ENCODE measurements around the gene PPL. TPM values are rescaled to one million over a fixed set of nuclear protein-coding genes. Genes with fewer than 3 reads are reported as not detected.

Gene PPL
- total and polyA plus RNA-seq, 2 of the 8 experiments (the other 6 are each of a cell fraction or from before 2014, with no cell fraction given) = 11.3 to 29.5 TPM

DNA sequence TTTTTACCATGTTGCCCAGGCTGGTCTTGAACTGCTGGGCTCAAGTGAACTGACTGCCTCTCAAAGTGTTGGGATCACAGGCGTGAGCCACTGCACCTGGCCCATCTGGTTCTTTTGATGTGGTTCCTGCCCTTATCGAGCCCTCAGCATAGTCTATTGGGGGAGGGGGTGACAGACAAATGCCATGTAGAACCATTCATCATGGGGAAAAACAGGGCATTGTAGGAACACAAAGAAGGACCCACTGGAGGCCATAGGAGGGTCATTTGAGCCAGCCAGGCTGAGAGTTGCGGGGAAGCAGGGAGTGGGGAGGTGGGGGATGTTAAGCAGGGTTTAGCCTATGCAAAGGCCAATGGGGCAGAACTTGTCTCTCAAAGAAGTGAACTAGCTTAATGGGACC, 33.1 kb upstream of the PPL start (continued):
- TF ChIP-seq, protein P1, sequence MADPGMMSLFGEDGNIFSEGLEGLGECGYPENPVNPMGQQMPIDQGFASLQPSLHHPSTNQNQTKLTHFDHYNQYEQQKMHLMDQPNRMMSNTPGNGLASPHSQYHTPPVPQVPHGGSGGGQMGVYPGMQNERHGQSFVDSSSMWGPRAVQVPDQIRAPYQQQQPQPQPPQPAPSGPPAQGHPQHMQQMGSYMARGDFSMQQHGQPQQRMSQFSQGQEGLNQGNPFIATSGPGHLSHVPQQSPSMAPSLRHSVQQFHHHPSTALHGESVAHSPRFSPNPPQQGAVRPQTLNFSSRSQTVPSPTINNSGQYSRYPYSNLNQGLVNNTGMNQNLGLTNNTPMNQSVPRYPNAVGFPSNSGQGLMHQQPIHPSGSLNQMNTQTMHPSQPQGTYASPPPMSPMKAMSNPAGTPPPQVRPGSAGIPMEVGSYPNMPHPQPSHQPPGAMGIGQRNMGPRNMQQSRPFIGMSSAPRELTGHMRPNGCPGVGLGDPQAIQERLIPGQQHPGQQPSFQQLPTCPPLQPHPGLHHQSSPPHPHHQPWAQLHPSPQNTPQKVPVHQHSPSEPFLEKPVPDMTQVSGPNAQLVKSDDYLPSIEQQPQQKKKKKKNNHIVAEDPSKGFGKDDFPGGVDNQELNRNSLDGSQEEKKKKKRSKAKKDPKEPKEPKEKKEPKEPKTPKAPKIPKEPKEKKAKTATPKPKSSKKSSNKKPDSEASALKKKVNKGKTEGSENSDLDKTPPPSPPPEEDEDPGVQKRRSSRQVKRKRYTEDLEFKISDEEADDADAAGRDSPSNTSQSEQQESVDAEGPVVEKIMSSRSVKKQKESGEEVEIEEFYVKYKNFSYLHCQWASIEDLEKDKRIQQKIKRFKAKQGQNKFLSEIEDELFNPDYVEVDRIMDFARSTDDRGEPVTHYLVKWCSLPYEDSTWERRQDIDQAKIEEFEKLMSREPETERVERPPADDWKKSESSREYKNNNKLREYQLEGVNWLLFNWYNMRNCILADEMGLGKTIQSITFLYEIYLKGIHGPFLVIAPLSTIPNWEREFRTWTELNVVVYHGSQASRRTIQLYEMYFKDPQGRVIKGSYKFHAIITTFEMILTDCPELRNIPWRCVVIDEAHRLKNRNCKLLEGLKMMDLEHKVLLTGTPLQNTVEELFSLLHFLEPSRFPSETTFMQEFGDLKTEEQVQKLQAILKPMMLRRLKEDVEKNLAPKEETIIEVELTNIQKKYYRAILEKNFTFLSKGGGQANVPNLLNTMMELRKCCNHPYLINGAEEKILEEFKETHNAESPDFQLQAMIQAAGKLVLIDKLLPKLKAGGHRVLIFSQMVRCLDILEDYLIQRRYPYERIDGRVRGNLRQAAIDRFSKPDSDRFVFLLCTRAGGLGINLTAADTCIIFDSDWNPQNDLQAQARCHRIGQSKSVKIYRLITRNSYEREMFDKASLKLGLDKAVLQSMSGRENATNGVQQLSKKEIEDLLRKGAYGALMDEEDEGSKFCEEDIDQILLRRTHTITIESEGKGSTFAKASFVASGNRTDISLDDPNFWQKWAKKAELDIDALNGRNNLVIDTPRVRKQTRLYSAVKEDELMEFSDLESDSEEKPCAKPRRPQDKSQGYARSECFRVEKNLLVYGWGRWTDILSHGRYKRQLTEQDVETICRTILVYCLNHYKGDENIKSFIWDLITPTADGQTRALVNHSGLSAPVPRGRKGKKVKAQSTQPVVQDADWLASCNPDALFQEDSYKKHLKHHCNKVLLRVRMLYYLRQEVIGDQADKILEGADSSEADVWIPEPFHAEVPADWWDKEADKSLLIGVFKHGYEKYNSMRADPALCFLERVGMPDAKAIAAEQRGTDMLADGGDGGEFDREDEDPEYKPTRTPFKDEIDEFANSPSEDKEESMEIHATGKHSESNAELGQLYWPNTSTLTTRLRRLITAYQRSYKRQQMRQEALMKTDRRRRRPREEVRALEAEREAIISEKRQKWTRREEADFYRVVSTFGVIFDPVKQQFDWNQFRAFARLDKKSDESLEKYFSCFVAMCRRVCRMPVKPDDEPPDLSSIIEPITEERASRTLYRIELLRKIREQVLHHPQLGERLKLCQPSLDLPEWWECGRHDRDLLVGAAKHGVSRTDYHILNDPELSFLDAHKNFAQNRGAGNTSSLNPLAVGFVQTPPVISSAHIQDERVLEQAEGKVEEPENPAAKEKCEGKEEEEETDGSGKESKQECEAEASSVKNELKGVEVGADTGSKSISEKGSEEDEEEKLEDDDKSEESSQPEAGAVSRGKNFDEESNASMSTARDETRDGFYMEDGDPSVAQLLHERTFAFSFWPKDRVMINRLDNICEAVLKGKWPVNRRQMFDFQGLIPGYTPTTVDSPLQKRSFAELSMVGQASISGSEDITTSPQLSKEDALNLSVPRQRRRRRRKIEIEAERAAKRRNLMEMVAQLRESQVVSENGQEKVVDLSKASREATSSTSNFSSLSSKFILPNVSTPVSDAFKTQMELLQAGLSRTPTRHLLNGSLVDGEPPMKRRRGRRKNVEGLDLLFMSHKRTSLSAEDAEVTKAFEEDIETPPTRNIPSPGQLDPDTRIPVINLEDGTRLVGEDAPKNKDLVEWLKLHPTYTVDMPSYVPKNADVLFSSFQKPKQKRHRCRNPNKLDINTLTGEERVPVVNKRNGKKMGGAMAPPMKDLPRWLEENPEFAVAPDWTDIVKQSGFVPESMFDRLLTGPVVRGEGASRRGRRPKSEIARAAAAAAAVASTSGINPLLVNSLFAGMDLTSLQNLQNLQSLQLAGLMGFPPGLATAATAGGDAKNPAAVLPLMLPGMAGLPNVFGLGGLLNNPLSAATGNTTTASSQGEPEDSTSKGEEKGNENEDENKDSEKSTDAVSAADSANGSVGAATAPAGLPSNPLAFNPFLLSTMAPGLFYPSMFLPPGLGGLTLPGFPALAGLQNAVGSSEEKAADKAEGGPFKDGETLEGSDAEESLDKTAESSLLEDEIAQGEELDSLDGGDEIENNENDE (IDR thresholded peaks at IDR 0.05; ENCODE audit: insufficient replicate concordance, low read length) = no peak
- TF ChIP-seq TAF1 (IDR thresholded peaks at IDR 0.05; ENCODE audit: low read depth, low read length) (no peak), TCF12 (IDR thresholded peaks at IDR 0.05; ENCODE audit: low read depth, low read length) (0 out of 2 replicates have a peak, but pooled peaks have one; percentile 64)

Measured in H1 (cell line).